ENCODE data around the gene SPACA5B.

GRCh38 chrX:48107717-48108116 is 22.7 kb upstream of the SPACA5B start:
- TF ChIP-seq, protein P1, sequence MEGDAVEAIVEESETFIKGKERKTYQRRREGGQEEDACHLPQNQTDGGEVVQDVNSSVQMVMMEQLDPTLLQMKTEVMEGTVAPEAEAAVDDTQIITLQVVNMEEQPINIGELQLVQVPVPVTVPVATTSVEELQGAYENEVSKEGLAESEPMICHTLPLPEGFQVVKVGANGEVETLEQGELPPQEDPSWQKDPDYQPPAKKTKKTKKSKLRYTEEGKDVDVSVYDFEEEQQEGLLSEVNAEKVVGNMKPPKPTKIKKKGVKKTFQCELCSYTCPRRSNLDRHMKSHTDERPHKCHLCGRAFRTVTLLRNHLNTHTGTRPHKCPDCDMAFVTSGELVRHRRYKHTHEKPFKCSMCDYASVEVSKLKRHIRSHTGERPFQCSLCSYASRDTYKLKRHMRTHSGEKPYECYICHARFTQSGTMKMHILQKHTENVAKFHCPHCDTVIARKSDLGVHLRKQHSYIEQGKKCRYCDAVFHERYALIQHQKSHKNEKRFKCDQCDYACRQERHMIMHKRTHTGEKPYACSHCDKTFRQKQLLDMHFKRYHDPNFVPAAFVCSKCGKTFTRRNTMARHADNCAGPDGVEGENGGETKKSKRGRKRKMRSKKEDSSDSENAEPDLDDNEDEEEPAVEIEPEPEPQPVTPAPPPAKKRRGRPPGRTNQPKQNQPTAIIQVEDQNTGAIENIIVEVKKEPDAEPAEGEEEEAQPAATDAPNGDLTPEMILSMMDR (IDR thresholded peaks at IDR 0.05): no peak
- TF ChIP-seq POLR2A (IDR thresholded peaks at IDR 0.05): no peak
